GM23248 (cell line): ENCODE data around the gene RNF227. TPM values are rescaled to one million over a fixed set of nuclear protein-coding genes. Genes with fewer than 3 reads are reported as not detected.
A peak's percentile ranks its signal among the peaks of the same experiment; 100 is the strongest.

Source experiments
- DNase-seq: peaks from one replicate; pipeline ENCODE4 v3.0.0-alpha.2; 2015
- H2AFZ ChIP-seq: fragments of 200-600 bp; sonication (generic); 2 replicates; pipeline ENCODE4 v1.6.1; 2016; ENCODE audit warnings: antibody characterized with exemption
- H3F3A ChIP-seq: fragments of 200-600 bp; sonication (generic); 2 replicates; pipeline ENCODE4 v1.6.1; 2016; ENCODE audit warnings: mild to moderate bottlenecking, antibody characterized with exemption, mixed run types; ENCODE audit not compliant: insufficient read depth
- H3K27ac ChIP-seq: fragments of 200-600 bp; sonication (generic); 2 replicates; pipeline ENCODE4 v1.5.1; 2016; ENCODE audit warnings: mild to moderate bottlenecking
- H3K27me3 ChIP-seq: fragments of 200-600 bp; sonication (generic); replicated peaks from 2 replicates; pipeline ENCODE4 v1.6.1; 2016; ENCODE audit warnings: mild to moderate bottlenecking; ENCODE audit not compliant: insufficient read depth
- H3K36me3 ChIP-seq: fragments of 200-600 bp; sonication (generic); 2 replicates; pipeline ENCODE4 v1.6.1; 2016; ENCODE audit warnings: low read depth, mild to moderate bottlenecking
- H3K4me1 ChIP-seq: fragments of 200-600 bp; sonication (generic); 2 replicates; pipeline ENCODE4 v1.6.1; 2016; ENCODE audit warnings: mild to moderate bottlenecking; ENCODE audit not compliant: insufficient read depth
- H3K4me2 ChIP-seq: fragments of 200-600 bp; sonication (generic); one replicate; pipeline ENCODE4 v1.6.1; 2016; ENCODE audit warnings: mild to moderate bottlenecking; ENCODE audit not compliant: unreplicated experiment
- H3K4me3 ChIP-seq: fragments of 200-600 bp; sonication (generic); 2 replicates; pipeline ENCODE4 v1.5.1; 2016; ENCODE audit warnings: mild to moderate bottlenecking
- H3K79me2 ChIP-seq: fragments of 200-600 bp; sonication (generic); 2 replicates; pipeline ENCODE4 v1.6.1; 2016; ENCODE audit warnings: mild to moderate bottlenecking; ENCODE audit not compliant: insufficient read depth
- H3K9ac ChIP-seq: fragments of 200-600 bp; sonication (generic); 2 replicates; pipeline ENCODE4 v1.6.1; 2016; ENCODE audit warnings: mild to moderate bottlenecking
- H3K9me2 ChIP-seq: fragments of 200-600 bp; sonication (generic); 2 replicates; pipeline ENCODE4 v1.6.1; 2016; ENCODE audit warnings: mixed run types, mild to moderate bottlenecking, moderate library complexity; ENCODE audit not compliant: insufficient read depth
- H3K9me3 ChIP-seq: fragments of 200-600 bp; sonication (generic); one replicate; pipeline ENCODE4 v1.6.1; 2017; ENCODE audit warnings: low read depth
- H4K20me1 ChIP-seq: fragments of 200-600 bp; sonication (generic); 2 replicates; pipeline ENCODE4 v1.6.0; 2016; ENCODE audit not compliant: insufficient read depth
- EZH2 ChIP-seq: fragments of 200-600 bp; sonication (generic); IDR thresholded peaks from 2 replicates; pipeline ENCODE4 v1.6.1; 2018; ENCODE audit warnings: antibody characterized with exemption, mild to moderate bottlenecking; ENCODE audit not compliant: insufficient read depth, poor library complexity, severe bottlenecking
- EZH2phosphoT487 ChIP-seq: fragments of 200-600 bp; sonication (generic); IDR thresholded peaks from 2 replicates; pipeline ENCODE4 v1.6.1; 2018; ENCODE audit warnings: antibody characterized with exemption, moderate library complexity, mild to moderate bottlenecking, low read depth; ENCODE audit not compliant: insufficient read depth
- WGBS, 2 experiments: methylation state at CpG; one replicate each; pipeline ENCODE4 v1.1.6; 2015 to 2017; ENCODE audit warnings: low lambda C conversion rate in 2 of 2, low coverage in 1 of 2; ENCODE audit errors: missing lambda C conversion rate in 2 of 2; 5-methylcytosine and 5-hydroxymethylcytosine counted together
- in situ Hi-C: fragments of 300-500 bp; cut with MboI; formaldehyde crosslinking; loops from 2 replicates; pipeline ENCODE4 v1.15.0; 2020
- polyA plus RNA-seq: library from polyadenylated mRNA; unstranded; fragments of >200 nt; fragmentation: Nextera tagmentation; extraction: Ambion mirVana; gene quantifications from 2 replicates; pipeline ENCODE4 v1.2.1, GENCODE V29; 2016
- total RNA-seq: library from RNA; depleted of rRNA; stranded (reverse); fragments of >200 nt; shearing (Covaris generic); gene quantifications from 2 replicates; pipeline ENCODE4 v1.2.3, GENCODE V29; 2014; rRNA removed

RNF227 gene
- total RNA-seq (4.3 and 15.3 TPM in 2 replicates), polyA plus RNA-seq (3.1 and 4.3 TPM in 2 replicates)

- no peaks in the 10 kb centered on the region for H3K27me3 ChIP-seq
- 2 to 3% methylated on average over 57 to 98 of the region's 100 CpGs for WGBS, 2 experiments
- peak within 1 kb of the TSS; percentile 80 for H3K4me2 ChIP-seq
- in situ Hi-C loops: no loop called here
- no peaks in the 10 kb centered on the region for H3K9me3 ChIP-seq
- DNase-seq: peak; percentile 98
- no peaks in the 10 kb centered on the region for H4K20me1 ChIP-seq
- H3K9me2 ChIP-seq: no peaks in the 10 kb centered on the region
- peak within 1 kb of the TSS; percentile 73 for H3K9ac ChIP-seq
- peaks cover 40% of the 10 kb centered on the region for H3F3A ChIP-seq
- peaks cover 8% of the 10 kb centered on the region for H3K79me2 ChIP-seq
- H3K27ac ChIP-seq: peak within 1 kb of the TSS; percentile 76
- no peak for TF ChIP-seq EZH2
- TF ChIP-seq EZH2phosphoT487: no peak
- H2AFZ ChIP-seq: peak within 1 kb of the TSS; percentile 66
- H3K4me1 ChIP-seq: peaks cover 16% of the 10 kb centered on the region
- peak within 1 kb of the TSS; percentile 72 for H3K4me3 ChIP-seq
- H3K36me3 ChIP-seq: no peaks in the 10 kb centered on the region
Measured at GRCh38 chr17:7915611-7916384, at the start of gene RNF227. RNF227 (minus strand) TSS chr17:7916289; CDS start chr17:7916195, 94 bp downstream.

- Histone ChIP-seq H3K27me3 (no peaks in the 10 kb centered on the region), H4K20me1 (no peaks in the 10 kb centered on the region)
Measured at GRCh38 chr17:7961421-7961820, 45.3 kb upstream of the RNF227 start.

GRCh38 chr17:7959503-7960253 is 43.6 kb upstream of the RNF227 start:
- 88 to 91% methylated on average over 9 of the region's 9 CpGs for WGBS, 2 experiments
- Histone ChIP-seq H3K9ac (no peak overlapping the region), H4K20me1 (no peaks in the 10 kb centered on the region), H3F3A (no peaks in the 10 kb centered on the region), H3K4me3 (no peak overlapping the region), H3K4me2 (no peak overlapping the region), H3K79me2 (no peaks in the 10 kb centered on the region), H3K27me3 (no peaks in the 10 kb centered on the region), H3K4me1 (no peaks in the 10 kb centered on the region), H3K9me3 (no peaks in the 10 kb centered on the region), H3K9me2 (no peaks in the 10 kb centered on the region), H2AFZ (no peak overlapping the region), H3K27ac (no peak overlapping the region), H3K36me3 (no peaks in the 10 kb centered on the region)
- no peak for TF ChIP-seq EZH2
- no peak for TF ChIP-seq EZH2phosphoT487
- DNase-seq: peak; percentile 2
- in situ Hi-C loops: no loop called here

More at GRCh38 chr17:7961421-7961820, 45.3 kb upstream of the RNF227 start:
- H3K4me3 ChIP-seq: no peak overlapping the region
- no peaks in the 10 kb centered on the region for H3K4me1 ChIP-seq
- in situ Hi-C loops: no loop called here
- no peak overlapping the region for H3K27ac ChIP-seq
- H3K9me3 ChIP-seq: no peaks in the 10 kb centered on the region
- no peak overlapping the region for H2AFZ ChIP-seq
- H3F3A ChIP-seq: no peaks in the 10 kb centered on the region
- no peak for TF ChIP-seq EZH2
- no peak for TF ChIP-seq EZH2phosphoT487
- DNase-seq: no peak
- no peaks in the 10 kb centered on the region for H3K36me3 ChIP-seq
- no peak overlapping the region for H3K9ac ChIP-seq
- no peak overlapping the region for H3K4me2 ChIP-seq
- H3K9me2 ChIP-seq: no peaks in the 10 kb centered on the region
- H3K79me2 ChIP-seq: no peaks in the 10 kb centered on the region
- 20 to 23% methylated on average over 2 of the region's 2 CpGs for WGBS, 2 experiments

GRCh38 chr17:7956228-7956965 is 40.3 kb upstream of the RNF227 start:
- H3K9me2 ChIP-seq: no peaks in the 10 kb centered on the region
- 76 to 77% methylated on average over 11 of the region's 11 CpGs for WGBS, 2 experiments
- TF ChIP-seq EZH2phosphoT487 (no peak), EZH2 (no peak)
- no peaks in the 10 kb centered on the region for H4K20me1 ChIP-seq
- H3K79me2 ChIP-seq: no peaks in the 10 kb centered on the region
- H3K36me3 ChIP-seq: no peaks in the 10 kb centered on the region
- DNase-seq: no peak
- H3K27me3 ChIP-seq: no peaks in the 10 kb centered on the region
- in situ Hi-C loops: no loop called here
- no peaks in the 10 kb centered on the region for H3K9me3 ChIP-seq
- H3K4me3 ChIP-seq: no peak overlapping the region
- no peak overlapping the region for H3K9ac ChIP-seq
- H3K4me2 ChIP-seq: no peak overlapping the region
- H2AFZ ChIP-seq: no peak overlapping the region
- no peaks in the 10 kb centered on the region for H3K4me1 ChIP-seq
- H3F3A ChIP-seq: no peaks in the 10 kb centered on the region
- no peak overlapping the region for H3K27ac ChIP-seq
